Lung (tissue), 12 donors: Measurements from ENCODE around the gene C5AR2. TPM values are rescaled to one million over a fixed set of nuclear protein-coding genes. Genes with fewer than 3 reads are reported as not detected.

ENCODE experiments used
- ATAC-seq: fragments of 200-7000 bp; cut with Tn5 transposase; one replicate; pipeline ENCODE4 v1.9.1; 2020; ENCODE audit warnings: moderate number of reproducible peaks; ENCODE audit not compliant: insufficient read depth, low FRiP score
- DNase-seq, 3 donors: peaks; one replicate each; pipeline ENCODE4 v3.0.0-alpha.2; 2013 to 2017
- H3K27ac ChIP-seq, 2 donors: one replicate each; pipeline ENCODE4 v1.5.1; 2013; ENCODE audit warnings: mild to moderate bottlenecking in 2 of 2, moderate library complexity in 2 of 2, control low read depth in 1 of 2, inconsistent platforms in 1 of 2, low read depth in 1 of 2, low read length in 1 of 2
- H3K27me3 ChIP-seq, 3 donors: one replicate each; pipeline ENCODE4 v1.5.1; 2013; ENCODE audit warnings: low read length in 2 of 3; ENCODE audit not compliant: control insufficient read depth in 3 of 3, insufficient read depth in 3 of 3
- H3K36me3 ChIP-seq, 4 donors: one replicate each; pipeline ENCODE4 v1.5.1; 2013; ENCODE audit warnings: low read length in 4 of 4, mild to moderate bottlenecking in 1 of 4, moderate library complexity in 1 of 4; ENCODE audit not compliant: control insufficient read depth in 4 of 4, insufficient read depth in 4 of 4
- H3K4me1 ChIP-seq, 5 donors: one replicate each; pipeline ENCODE4 v1.5.1; 2013; ENCODE audit warnings: low read length in 5 of 5, mild to moderate bottlenecking in 2 of 5, moderate library complexity in 1 of 5; ENCODE audit not compliant: control insufficient read depth in 5 of 5, insufficient read depth in 5 of 5
- H3K4me3 ChIP-seq: one replicate; pipeline ENCODE4 v1.5.1; 2013; ENCODE audit warnings: mild to moderate bottlenecking, control low read depth, moderate library complexity
- H3K9ac ChIP-seq, 2 donors: one replicate each; pipeline ENCODE4 v1.5.1; 2013; ENCODE audit warnings: low read length in 2 of 2, control low read depth in 1 of 2; ENCODE audit not compliant: insufficient read depth in 1 of 2
- H3K9me3 ChIP-seq, 4 donors: one replicate each; pipeline ENCODE4 v1.5.1; 2013; ENCODE audit warnings: low read length in 3 of 4, mild to moderate bottlenecking in 1 of 4, moderate library complexity in 1 of 4; ENCODE audit not compliant: control insufficient read depth in 4 of 4, insufficient read depth in 3 of 4
- WGBS, 2 donors: extraction: QIAGEN DNeasy Blood & Tissue Kit; methylation state at CpG; one replicate each; pipeline ENCODE4 v1.1.7; 2013; 5-methylcytosine and 5-hydroxymethylcytosine counted together
- polyA plus RNA-seq, 2 donors: library from polyadenylated mRNA; stranded (reverse); fragments of 200-250 nt; gene quantifications; one replicate each; pipeline ENCODE4 v1.2.1, GENCODE V29; 2013
- total RNA-seq, 2 donors: library from RNA; depleted of rRNA in 1 of 2; stranded (reverse); fragments of >200 nt in 1 of 2; gene quantifications; one replicate each; pipeline ENCODE4 v1.2.1, GENCODE V29; 2014 to 2021
- TF ChIP-seq, protein P1 (sequence below): IDR thresholded peaks from 2 replicates; pipeline ENCODE4 v1.5.1; 2012; ENCODE audit warnings: mild to moderate bottlenecking; ENCODE audit errors: control extremely low read depth, extremely low read depth
- donor health status: control.
- donor health status: control.
- donor health status: Bipolar disorder and iron deficiency.
- donor health status: healthy.
- donor health status: DM: yes; HTN: yes; CAD: no.

The C5AR2 gene
- total and polyA plus RNA-seq, 4 donors, result 1.0 to 17.4 (median 7.7) TPM

DNA sequence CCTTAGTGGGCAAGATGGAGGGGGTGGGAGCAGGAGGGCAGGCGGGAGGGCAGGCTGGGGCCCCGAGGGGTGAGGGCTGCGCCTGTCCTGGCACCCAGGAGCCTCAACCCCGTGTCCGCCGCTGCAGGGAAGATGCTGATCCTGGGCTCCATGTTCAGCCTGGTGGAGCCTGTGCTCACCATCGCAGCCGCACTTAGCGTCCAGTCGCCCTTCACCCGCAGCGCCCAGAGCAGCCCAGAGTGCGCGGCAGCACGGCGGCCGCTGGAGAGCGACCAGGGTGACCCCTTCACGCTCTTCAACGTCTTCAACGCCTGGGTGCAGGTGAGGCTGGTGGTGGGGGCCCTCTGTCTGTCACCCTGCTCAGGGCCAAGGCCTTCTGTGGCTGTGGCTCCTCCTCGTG, 40.6 kb downstream of the C5AR2 start:
- no peak overlapping the region for H3K4me3 ChIP-seq
- no peaks in the 10 kb centered on the region for H3K9me3 ChIP-seq
- H3K27ac ChIP-seq, result no peak overlapping the region
- no peak overlapping the region for H3K9ac ChIP-seq
- H3K27me3 ChIP-seq, result no peaks in the 10 kb centered on the region
- 97 to 98% methylated on average over 19 to 22 of the region's 22 CpGs for WGBS, 2 donors
- TF ChIP-seq, protein P1, sequence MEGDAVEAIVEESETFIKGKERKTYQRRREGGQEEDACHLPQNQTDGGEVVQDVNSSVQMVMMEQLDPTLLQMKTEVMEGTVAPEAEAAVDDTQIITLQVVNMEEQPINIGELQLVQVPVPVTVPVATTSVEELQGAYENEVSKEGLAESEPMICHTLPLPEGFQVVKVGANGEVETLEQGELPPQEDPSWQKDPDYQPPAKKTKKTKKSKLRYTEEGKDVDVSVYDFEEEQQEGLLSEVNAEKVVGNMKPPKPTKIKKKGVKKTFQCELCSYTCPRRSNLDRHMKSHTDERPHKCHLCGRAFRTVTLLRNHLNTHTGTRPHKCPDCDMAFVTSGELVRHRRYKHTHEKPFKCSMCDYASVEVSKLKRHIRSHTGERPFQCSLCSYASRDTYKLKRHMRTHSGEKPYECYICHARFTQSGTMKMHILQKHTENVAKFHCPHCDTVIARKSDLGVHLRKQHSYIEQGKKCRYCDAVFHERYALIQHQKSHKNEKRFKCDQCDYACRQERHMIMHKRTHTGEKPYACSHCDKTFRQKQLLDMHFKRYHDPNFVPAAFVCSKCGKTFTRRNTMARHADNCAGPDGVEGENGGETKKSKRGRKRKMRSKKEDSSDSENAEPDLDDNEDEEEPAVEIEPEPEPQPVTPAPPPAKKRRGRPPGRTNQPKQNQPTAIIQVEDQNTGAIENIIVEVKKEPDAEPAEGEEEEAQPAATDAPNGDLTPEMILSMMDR, result no peak
- DNase-seq (no peak), ATAC-seq (no peak)
- no peaks in the 10 kb centered on the region for H3K4me1 ChIP-seq
- H3K36me3 ChIP-seq, result peaks cover 14 to 66% (median 32%) of the 10 kb centered on the region in 4 donors

DNA sequence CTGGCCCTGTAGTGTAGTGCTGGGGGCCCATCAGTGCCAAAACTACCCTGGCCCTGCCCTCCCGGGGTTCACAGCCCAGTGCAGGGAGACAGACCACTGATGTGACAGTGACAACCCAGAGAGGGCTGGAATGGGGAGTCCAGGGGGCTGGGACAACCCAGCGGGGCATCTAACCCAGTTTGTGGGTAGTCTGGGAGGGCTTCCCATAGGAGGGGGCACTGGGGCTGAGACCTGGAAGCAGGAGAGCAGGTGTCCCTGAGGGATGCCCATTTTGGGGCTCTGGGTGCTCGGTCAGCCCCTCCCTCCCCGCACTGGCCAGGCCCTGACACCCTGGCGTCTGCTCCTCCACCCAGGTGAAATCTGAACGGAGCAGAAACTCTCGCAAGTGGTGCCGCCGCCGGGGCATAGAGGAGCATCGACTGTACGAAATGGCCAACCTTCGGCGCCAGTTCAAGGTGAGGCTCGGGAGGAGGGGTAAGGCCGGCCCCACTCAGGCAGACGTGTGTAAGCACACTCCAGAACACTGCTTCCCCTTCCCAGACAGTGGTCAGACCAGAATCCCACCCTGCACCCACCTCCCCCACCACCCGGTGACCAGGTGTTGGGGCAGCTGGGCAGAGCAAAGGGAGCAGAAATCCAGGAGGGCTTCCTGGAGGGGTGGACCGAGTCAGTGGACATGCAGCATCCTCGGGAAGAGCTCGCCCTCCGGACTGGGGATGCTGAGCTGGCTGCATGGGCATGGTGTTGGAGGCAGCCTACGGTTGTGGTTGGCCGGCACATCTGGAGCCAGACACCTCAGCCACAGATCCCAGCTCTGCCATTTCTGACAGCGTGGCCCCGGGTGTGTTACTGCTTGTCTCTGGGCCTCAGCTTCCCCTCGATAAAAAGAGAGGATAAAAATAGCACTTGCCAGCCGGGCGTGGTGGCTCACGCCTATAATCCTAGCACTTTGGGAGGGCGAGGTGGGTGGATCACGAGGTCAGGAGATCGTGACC, 41.6 kb downstream of the C5AR2 start:
- Histone ChIP-seq H3K4me3 (no peak overlapping the region), H3K4me1 (no peaks in the 10 kb centered on the region), H3K27me3 (no peaks in the 10 kb centered on the region), H3K9ac (no peak overlapping the region), H3K27ac (no peak overlapping the region), H3K9me3 (no peaks in the 10 kb centered on the region), H3K36me3 (peaks cover 16 to 75% (median 32%) of the 10 kb centered on the region in 4 donors)
- TF ChIP-seq, protein P1, result no peak
- WGBS, 2 donors, result 93 to 94% methylated on average over 33 of the region's 33 CpGs
- DNase-seq, result no peak
- ATAC-seq, result no peak

DNA sequence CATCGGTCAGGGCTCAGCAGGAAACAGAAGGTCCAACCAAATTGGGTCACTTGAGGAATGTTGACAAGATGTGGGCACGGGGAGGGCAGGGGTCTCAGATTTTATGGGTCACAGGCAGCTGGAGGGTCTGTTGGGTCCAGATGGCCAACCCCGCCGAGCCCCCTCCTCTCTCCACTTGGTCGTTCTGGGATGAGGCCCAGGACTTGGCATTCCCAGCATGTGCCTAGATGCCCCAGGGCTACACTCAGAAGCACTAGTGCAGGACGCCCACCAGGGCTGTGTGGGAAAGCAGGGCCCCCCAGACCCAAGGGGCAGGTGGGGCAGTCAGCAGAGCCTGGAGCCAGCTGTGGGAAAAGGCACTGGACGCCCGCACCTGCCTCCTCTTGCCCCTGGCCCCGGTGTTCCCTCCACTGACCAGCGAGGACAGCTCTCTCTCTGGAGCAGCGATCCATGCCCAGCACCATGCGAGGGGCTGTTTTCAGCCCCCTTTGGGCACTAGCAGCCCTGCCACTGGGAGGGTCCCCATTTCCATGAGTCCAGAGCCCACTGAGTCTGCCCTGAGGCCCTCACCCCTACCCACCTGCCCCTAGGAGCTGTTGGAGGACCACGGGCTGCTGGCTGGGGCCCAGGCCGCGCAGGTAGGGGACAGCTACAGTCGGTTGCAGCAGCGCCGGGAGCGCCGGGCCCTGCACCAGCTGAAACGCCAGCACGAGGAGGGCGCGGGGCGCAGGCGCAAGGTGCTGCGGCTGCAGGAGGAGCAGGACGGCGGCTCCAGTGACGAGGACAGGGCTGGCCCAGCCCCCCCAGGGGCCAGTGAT, 43.1 kb downstream of the C5AR2 start:
- Histone ChIP-seq H3K4me3 (no peak overlapping the region), H3K9ac (no peak overlapping the region), H3K9me3 (peaks cover 0 to 3% (median 0%) of the 10 kb centered on the region in 4 donors), H3K27ac (no peak overlapping the region), H3K27me3 (no peaks in the 10 kb centered on the region), H3K4me1 (no peaks in the 10 kb centered on the region), H3K36me3 (peaks cover 16 to 74% (median 35%) of the 10 kb centered on the region in 4 donors)
- 96% methylated on average over 30 of the region's 30 CpGs for WGBS, 2 donors
- DNase-seq (no peak), ATAC-seq (no peak)
- TF ChIP-seq, protein P1, result no peak
